HG03575 (cell line): Measurements from ENCODE around the gene CANT1.
"Not testable (repeated sequence)": the region's sequence is repeated elsewhere in the genome, so short reads cannot be mapped to it uniquely, and the experiment has no call there.

Experiments used
- ATAC-seq: cut with Tn5 transposase; IDR thresholded peaks from one replicate; pipeline ENCODE4 v1.9.1; 2021; ENCODE audit not compliant: unreplicated experiment, insufficient number of reproducible peaks, low FRiP score; ENCODE audit errors: extremely low read depth

Gene CANT1

GRCh38 chr17:79029327-79030009 is 19.9 kb upstream of the CANT1 start:
- ATAC-seq = no peak

GRCh38 chr17:79028496-79029326 is 19.1 kb upstream of the CANT1 start:
- ATAC-seq = no peak

GRCh38 chr17:79027925-79028491 is 18.4 kb upstream of the CANT1 start:
- ATAC-seq = no peak

- no peak for ATAC-seq
Measured at GRCh38 chr17:79027274-79027924, 17.8 kb upstream of the CANT1 start.

GRCh38 chr17:79026376-79027273 is 17.1 kb upstream of the CANT1 start:
- ATAC-seq = no peak

- no peak for ATAC-seq
Measured at GRCh38 chr17:79024901-79025737, 15.6 kb upstream of the CANT1 start.

GRCh38 chr17:79023886-79024771 is 14.6 kb upstream of the CANT1 start, which contains the start of gene C1QTNF1:
C1QTNF1 (plus strand) TSS chr17:79024169; CDS start chr17:79043969, 19,800 bp downstream.
- no peak for ATAC-seq

GRCh38 chr17:79023180-79023705 is 13.7 kb upstream of the CANT1 start:
- ATAC-seq = no peak

- no peak for ATAC-seq
Measured at GRCh38 chr17:79022507-79022991, 13.0 kb upstream of the CANT1 start.

GRCh38 chr17:79021929-79022328 is 12.4 kb upstream of the CANT1 start:
- not testable (repeated sequence) for ATAC-seq

- no peak for ATAC-seq
Measured at GRCh38 chr17:79020631-79021301, 11.2 kb upstream of the CANT1 start.

- ATAC-seq = no peak
Measured at GRCh38 chr17:79019632-79020584, 10.3 kb upstream of the CANT1 start.

GRCh38 chr17:79019261-79019631 is 9.7 kb upstream of the CANT1 start:
- ATAC-seq = no peak

GRCh38 chr17:79018370-79018695 is 8.8 kb upstream of the CANT1 start:
- no peak for ATAC-seq
